ENCODE measurements around the gene ERI2. TPM values are rescaled to one million over a fixed set of nuclear protein-coding genes. Genes with fewer than 3 reads are reported as not detected.

Gene ERI2
- 10 to 100 TPM in 6 of 9 donors, 1 to 10 TPM in 3; 5.7 to 15.2 (median 11.9) TPM for total RNA-seq
- polyA plus RNA-seq, result 1 to 10 TPM; 5.8 to 6.1 TPM
- long read RNA-seq, donor 1, partial matches to known transcripts, result 2 of 11 reads
- long read RNA-seq, donor 1, other reads (novel, unspliced or antisense), result 6 of 11 reads
- long read RNA-seq, donor 2, partial matches to known transcripts, result 3 of 19 reads
- long read RNA-seq, donor 2, other reads (novel, unspliced or antisense), result 9 of 19 reads
- long read RNA-seq, donor 3, partial matches to known transcripts, result 1 of 8 reads
- long read RNA-seq, donor 3, other reads (novel, unspliced or antisense), result 7 of 8 reads

GRCh38 chr16:20806168-20807050, at the start of gene ERI2, which contains the start of gene REXO5:
ERI2 (minus strand) TSS chr16:20806472; CDS start chr16:20806430, 42 bp downstream.
REXO5 (plus strand) TSS chr16:20806527; CDS start chr16:20806954, 427 bp downstream.
- 0 to 1% (median 0%) methylated on average over 57 to 74 of the region's 74 CpGs for WGBS, 4 donors
- TF ChIP-seq CTCF (IDR thresholded peaks at IDR 0.05), result peak in 11 of 12 donors; percentile 23 to 62 (median 43)
- peak in 1 of 2 donors; percentile 54 for TF ChIP-seq POLR2A (IDR thresholded peaks at IDR 0.05)
- ATAC-seq (peak; percentile 91 to 95 (median 94)), DNase-seq (peak; percentile 89 to 95 (median 93))
- Histone ChIP-seq H3K36me3 (peaks cover 0 to 19% (median 7%) of the 10 kb centered on the region in 9 donors), H3K9me3 (no peaks in the 10 kb centered on the region), H3K4me1 (peaks cover 0 to 25% (median 11%) of the 10 kb centered on the region in 12 donors), H3K27ac (peak within 1 kb of the TSS; percentile 86 to 97 (median 92)), H3K4me3 (peak within 1 kb of the TSS; percentile 43 to 87 (median 74)), H3K27me3 (no peaks in the 10 kb centered on the region)
- intact Hi-C loops (cut with DNase I), result loop anchor here in 4 of 10 donors (2.0 to 5.0 kb wide), 5 partner anchors 41 to 276 kb away; partner anchors contain the start of genes DCUN1D3 (in 1 of the 4) and LYRM1 (in 1 of the 4)

- no peak for ATAC-seq
- intact Hi-C loops (cut with DNase I), result loop anchor here in 5 of 10 donors (5.0 to 10.0 kb wide), 6 partner anchors 47 to 440 kb away; partner anchors contain the start of genes DCUN1D3 (in 3 of the 5), LYRM1 (in 3 of the 5), ERI2 (in 1 of the 5) and LDAF1 (in 1 of the 5)
- H3K27ac ChIP-seq, result no peak overlapping the region
- peaks cover 0 to 39% (median 7%) of the 10 kb centered on the region in 9 donors for H3K36me3 ChIP-seq
- no peaks in the 10 kb centered on the region for H3K9me3 ChIP-seq
- H3K4me3 ChIP-seq, result no peak overlapping the region
- peaks cover 13 to 71% (median 58%) of the 10 kb centered on the region in 12 donors for H3K4me1 ChIP-seq
- no peaks in the 10 kb centered on the region for H3K27me3 ChIP-seq
- DNase-seq, result no peak
- WGBS, 4 donors, result 86 to 97% (median 92%) methylated on average over 2 of the region's 2 CpGs
- TF ChIP-seq CTCF (IDR thresholded peaks at IDR 0.05) (no peak), POLR2A (IDR thresholded peaks at IDR 0.05) (no peak)
These were observed 48.7 kb upstream of the ERI2 start for GRCh38 chr16:20854963-20855362.

- Histone ChIP-seq H3K4me1 (peaks cover 9 to 66% (median 54%) of the 10 kb centered on the region in 12 donors), H3K27ac (peak overlapping the region in 8 of 12 donors; percentile 4 to 86 (median 16)), H3K9me3 (no peaks in the 10 kb centered on the region), H3K36me3 (peaks cover 0 to 31% (median 0%) of the 10 kb centered on the region in 9 donors), H3K4me3 (no peak overlapping the region), H3K27me3 (no peaks in the 10 kb centered on the region)
- 58 to 67% (median 64%) methylated on average over 3 of the region's 3 CpGs for WGBS, 4 donors
- no peak for DNase-seq
- ATAC-seq, result no peak
- TF ChIP-seq CTCF (IDR thresholded peaks at IDR 0.05), result no peak
- no peak for TF ChIP-seq POLR2A (IDR thresholded peaks at IDR 0.05)
- intact Hi-C loops (cut with DNase I), result loop anchor here in 5 of 10 donors (5.0 to 10.0 kb wide), 6 partner anchors 47 to 441 kb away; partner anchors contain the start of genes DCUN1D3 (in 3 of the 5), LYRM1 (in 3 of the 5), ERI2 (in 1 of the 5) and LDAF1 (in 1 of the 5)
These were observed 47.8 kb upstream of the ERI2 start for GRCh38 chr16:20853981-20854620.

All from heart left ventricle (tissue), 16 donors.